GM23338 (cell line): ENCODE measurements around the gene CMTM6. TPM values are rescaled to one million over a fixed set of nuclear protein-coding genes. Genes with fewer than 3 reads are reported as not detected.

Source experiments
- ATAC-seq: fragments of 200-7000 bp; cut with Tn5 transposase; 3 replicates; pipeline ENCODE4 v1.9.1; 2020
- DNase-seq: peaks from one replicate; pipeline ENCODE4 v3.0.0-alpha.2; 2015; ENCODE audit warnings: low spot score
- H2AFZ ChIP-seq: fragments of 200-600 bp; sonication (generic); 2 replicates; pipeline ENCODE4 v1.8.0; 2016; ENCODE audit warnings: antibody characterized with exemption, mild to moderate bottlenecking, moderate library complexity
- H3F3A ChIP-seq: fragments of 200-600 bp; sonication (generic); replicated peaks from 2 replicates; pipeline ENCODE4 v1.8.0; 2017; ENCODE audit warnings: antibody characterized with exemption, mixed run types, low read depth
- H3K27ac ChIP-seq: fragments of 200-600 bp; sonication (generic); 2 replicates; pipeline ENCODE4 v1.6.1; 2016; ENCODE audit warnings: low read depth
- H3K27me3 ChIP-seq: fragments of 200-600 bp; sonication (generic); 2 replicates; pipeline ENCODE4 v1.8.0; 2016; ENCODE audit warnings: mild to moderate bottlenecking, mixed run types, moderate library complexity; ENCODE audit not compliant: insufficient read depth
- H3K36me3 ChIP-seq: fragments of 200-600 bp; sonication (generic); 2 replicates; pipeline ENCODE4 v1.8.0; 2016; ENCODE audit warnings: mild to moderate bottlenecking; ENCODE audit not compliant: insufficient read depth
- H3K4me1 ChIP-seq: fragments of 200-600 bp; sonication (generic); 2 replicates; pipeline ENCODE4 v1.8.0; 2016; ENCODE audit warnings: mild to moderate bottlenecking, moderate library complexity; ENCODE audit not compliant: insufficient read depth
- H3K4me2 ChIP-seq: fragments of 200-600 bp; sonication (generic); 2 replicates; pipeline ENCODE4 v1.7.1; 2017; ENCODE audit warnings: mixed run types
- H3K4me3 ChIP-seq: fragments of 200-600 bp; sonication (generic); 2 replicates; pipeline ENCODE4 v1.6.1; 2016; ENCODE audit warnings: mixed run types
- H3K79me2 ChIP-seq: fragments of 200-600 bp; sonication (generic); replicated peaks from 2 replicates; pipeline ENCODE4 v1.8.0; 2017; ENCODE audit warnings: mild to moderate bottlenecking; ENCODE audit not compliant: insufficient read depth
- H3K9me2 ChIP-seq: fragments of 200-600 bp; sonication (generic); 2 replicates; pipeline ENCODE4 v1.8.0; 2017; ENCODE audit not compliant: insufficient read depth
- H4K20me1 ChIP-seq: fragments of 200-600 bp; sonication (generic); replicated peaks from 2 replicates; pipeline ENCODE4 v1.8.0; 2017; ENCODE audit warnings: mild to moderate bottlenecking; ENCODE audit not compliant: insufficient read depth
- H3K27ac Mint-ChIP-seq: 2 replicates; pipeline ENCODE4 v1.8.0; 2020; ENCODE audit warnings: inconsistent platforms, mild to moderate bottlenecking, moderate library complexity, mixed read lengths
- H3K27me3 Mint-ChIP-seq: 3 replicates; pipeline ENCODE4 v1.8.0; 2022; ENCODE audit warnings: low read depth, mild to moderate bottlenecking, moderate library complexity, mixed read lengths, inconsistent platforms; ENCODE audit not compliant: insufficient read depth, poor library complexity
- H3K36me3 Mint-ChIP-seq: 3 replicates; pipeline ENCODE4 v1.8.0; 2021; ENCODE audit warnings: low read depth, mild to moderate bottlenecking, inconsistent platforms, moderate library complexity, mixed read lengths
- H3K4me1 Mint-ChIP-seq: 3 replicates; pipeline ENCODE4 v1.8.0; 2020; ENCODE audit warnings: mild to moderate bottlenecking, inconsistent platforms, mixed read lengths
- H3K4me3 Mint-ChIP-seq: 3 replicates; pipeline ENCODE4 v1.8.0; 2021; ENCODE audit warnings: moderate library complexity, mild to moderate bottlenecking, inconsistent platforms, mixed read lengths
- H3K9me3 Mint-ChIP-seq: 3 replicates; pipeline ENCODE4 v1.8.0; 2020; ENCODE audit warnings: moderate library complexity, mild to moderate bottlenecking, inconsistent platforms, mixed read lengths
- CREB1 ChIP-seq: fragments of 250-450 bp; sonication (Bioruptor Pico); IDR thresholded peaks from 2 replicates; pipeline ENCODE4 v1.5.0; 2020; ENCODE audit warnings: low read depth, mild to moderate bottlenecking, moderate library complexity
- EZH2 ChIP-seq: fragments of 200-600 bp; sonication (generic); IDR thresholded peaks from one replicate; pipeline ENCODE4 v1.8.0; 2017; ENCODE audit warnings: antibody characterized with exemption, mild to moderate bottlenecking, low read depth; ENCODE audit not compliant: unreplicated experiment
- JUNB ChIP-seq: IDR thresholded peaks from one replicate; pipeline ENCODE4 v1.6.1; 2016; ENCODE audit warnings: antibody characterized with exemption; ENCODE audit not compliant: unreplicated experiment
- POLR2AphosphoS5 ChIP-seq: IDR thresholded peaks from 2 replicates; pipeline ENCODE4 v1.6.1; 2016; ENCODE audit warnings: antibody characterized with exemption, low read depth
- STAT1 ChIP-seq: IDR thresholded peaks from one replicate; pipeline ENCODE4 v1.6.1; 2016; ENCODE audit warnings: antibody characterized with exemption; ENCODE audit not compliant: unreplicated experiment
- ZNF114 ChIP-seq: fragments of 250-450 bp; sonication (Bioruptor Pico); IDR thresholded peaks from 2 replicates; pipeline ENCODE4 v1.5.0; 2020; ENCODE audit warnings: mild to moderate bottlenecking, moderate library complexity
- ZNF331 ChIP-seq: fragments of 250-450 bp; sonication (Bioruptor Pico); IDR thresholded peaks from 2 replicates; pipeline ENCODE4 v1.5.0; 2020; ENCODE audit warnings: low read depth, mild to moderate bottlenecking, moderate library complexity
- polyA plus RNA-seq: library from polyadenylated mRNA; unstranded; fragments of >200 nt; fragmentation: Nextera tagmentation; extraction: Ambion mirVana; gene quantifications from 2 replicates; pipeline ENCODE4 v1.2.1, GENCODE V29; 2016
- total RNA-seq: library from RNA; depleted of rRNA; stranded (reverse); fragments of >200 nt; shearing (Covaris generic); gene quantifications from 2 replicates; pipeline ENCODE4 v1.2.3, GENCODE V29; 2014
- TF ChIP-seq, protein P1 (sequence below): IDR thresholded peaks from 2 replicates; pipeline ENCODE4 v1.6.1; 2016; ENCODE audit warnings: antibody characterized with exemption
- TF ChIP-seq, protein P2 (sequence below): fragments of 250-450 bp; sonication (Bioruptor Pico); IDR thresholded peaks from 2 replicates; pipeline ENCODE4 v1.5.0; 2020; ENCODE audit warnings: mild to moderate bottlenecking, moderate library complexity
- TF ChIP-seq, protein P3 (sequence below), 2 experiments: fragments of 200-600 bp in 1 of 2; sonication (generic) in 1 of 2; conservative IDR thresholded peaks; 2 replicates each; pipeline versions ENCODE4 v1.5.1 to v1.6.1; 2016 to 2017; ENCODE audit warnings: antibody characterized with exemption in 2 of 2, low read depth in 2 of 2, mild to moderate bottlenecking in 2 of 2, moderate library complexity in 1 of 2
- TF ChIP-seq, protein P4 (sequence below): IDR thresholded peaks from one replicate; pipeline ENCODE4 v1.6.1; 2018; ENCODE audit warnings: antibody characterized with exemption; ENCODE audit not compliant: unreplicated experiment

Gene CMTM6
- total and polyA plus RNA-seq, 2 experiments from 2014 or later, result 42.3 to 123 TPM

DNA sequence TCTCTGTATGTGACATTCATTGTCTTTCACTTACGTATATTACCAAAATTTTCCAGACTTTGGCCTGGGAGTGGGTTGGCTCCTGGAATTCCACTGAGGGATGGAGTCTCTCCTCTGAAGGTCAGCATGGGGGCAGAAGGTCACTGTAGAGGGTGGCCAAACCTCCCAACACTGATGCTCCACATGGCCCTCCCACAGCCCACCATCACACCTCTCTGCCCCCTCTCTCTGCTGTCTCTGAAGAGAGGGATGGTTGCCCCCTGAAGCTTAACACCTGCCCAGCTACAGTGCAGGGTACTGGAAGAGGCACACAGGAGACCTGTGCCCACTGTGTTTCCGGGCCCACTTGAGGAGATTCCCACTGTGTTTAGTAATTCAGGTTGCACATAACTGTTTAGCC, 52.2 kb downstream of the CMTM6 start (continued):
- TF ChIP-seq, protein P1, sequence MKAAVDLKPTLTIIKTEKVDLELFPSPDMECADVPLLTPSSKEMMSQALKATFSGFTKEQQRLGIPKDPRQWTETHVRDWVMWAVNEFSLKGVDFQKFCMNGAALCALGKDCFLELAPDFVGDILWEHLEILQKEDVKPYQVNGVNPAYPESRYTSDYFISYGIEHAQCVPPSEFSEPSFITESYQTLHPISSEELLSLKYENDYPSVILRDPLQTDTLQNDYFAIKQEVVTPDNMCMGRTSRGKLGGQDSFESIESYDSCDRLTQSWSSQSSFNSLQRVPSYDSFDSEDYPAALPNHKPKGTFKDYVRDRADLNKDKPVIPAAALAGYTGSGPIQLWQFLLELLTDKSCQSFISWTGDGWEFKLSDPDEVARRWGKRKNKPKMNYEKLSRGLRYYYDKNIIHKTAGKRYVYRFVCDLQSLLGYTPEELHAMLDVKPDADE, result no peak
- TF ChIP-seq EZH2 (no peak), JUNB (no peak), POLR2AphosphoS5 (no peak)
- TF ChIP-seq, protein P2, sequence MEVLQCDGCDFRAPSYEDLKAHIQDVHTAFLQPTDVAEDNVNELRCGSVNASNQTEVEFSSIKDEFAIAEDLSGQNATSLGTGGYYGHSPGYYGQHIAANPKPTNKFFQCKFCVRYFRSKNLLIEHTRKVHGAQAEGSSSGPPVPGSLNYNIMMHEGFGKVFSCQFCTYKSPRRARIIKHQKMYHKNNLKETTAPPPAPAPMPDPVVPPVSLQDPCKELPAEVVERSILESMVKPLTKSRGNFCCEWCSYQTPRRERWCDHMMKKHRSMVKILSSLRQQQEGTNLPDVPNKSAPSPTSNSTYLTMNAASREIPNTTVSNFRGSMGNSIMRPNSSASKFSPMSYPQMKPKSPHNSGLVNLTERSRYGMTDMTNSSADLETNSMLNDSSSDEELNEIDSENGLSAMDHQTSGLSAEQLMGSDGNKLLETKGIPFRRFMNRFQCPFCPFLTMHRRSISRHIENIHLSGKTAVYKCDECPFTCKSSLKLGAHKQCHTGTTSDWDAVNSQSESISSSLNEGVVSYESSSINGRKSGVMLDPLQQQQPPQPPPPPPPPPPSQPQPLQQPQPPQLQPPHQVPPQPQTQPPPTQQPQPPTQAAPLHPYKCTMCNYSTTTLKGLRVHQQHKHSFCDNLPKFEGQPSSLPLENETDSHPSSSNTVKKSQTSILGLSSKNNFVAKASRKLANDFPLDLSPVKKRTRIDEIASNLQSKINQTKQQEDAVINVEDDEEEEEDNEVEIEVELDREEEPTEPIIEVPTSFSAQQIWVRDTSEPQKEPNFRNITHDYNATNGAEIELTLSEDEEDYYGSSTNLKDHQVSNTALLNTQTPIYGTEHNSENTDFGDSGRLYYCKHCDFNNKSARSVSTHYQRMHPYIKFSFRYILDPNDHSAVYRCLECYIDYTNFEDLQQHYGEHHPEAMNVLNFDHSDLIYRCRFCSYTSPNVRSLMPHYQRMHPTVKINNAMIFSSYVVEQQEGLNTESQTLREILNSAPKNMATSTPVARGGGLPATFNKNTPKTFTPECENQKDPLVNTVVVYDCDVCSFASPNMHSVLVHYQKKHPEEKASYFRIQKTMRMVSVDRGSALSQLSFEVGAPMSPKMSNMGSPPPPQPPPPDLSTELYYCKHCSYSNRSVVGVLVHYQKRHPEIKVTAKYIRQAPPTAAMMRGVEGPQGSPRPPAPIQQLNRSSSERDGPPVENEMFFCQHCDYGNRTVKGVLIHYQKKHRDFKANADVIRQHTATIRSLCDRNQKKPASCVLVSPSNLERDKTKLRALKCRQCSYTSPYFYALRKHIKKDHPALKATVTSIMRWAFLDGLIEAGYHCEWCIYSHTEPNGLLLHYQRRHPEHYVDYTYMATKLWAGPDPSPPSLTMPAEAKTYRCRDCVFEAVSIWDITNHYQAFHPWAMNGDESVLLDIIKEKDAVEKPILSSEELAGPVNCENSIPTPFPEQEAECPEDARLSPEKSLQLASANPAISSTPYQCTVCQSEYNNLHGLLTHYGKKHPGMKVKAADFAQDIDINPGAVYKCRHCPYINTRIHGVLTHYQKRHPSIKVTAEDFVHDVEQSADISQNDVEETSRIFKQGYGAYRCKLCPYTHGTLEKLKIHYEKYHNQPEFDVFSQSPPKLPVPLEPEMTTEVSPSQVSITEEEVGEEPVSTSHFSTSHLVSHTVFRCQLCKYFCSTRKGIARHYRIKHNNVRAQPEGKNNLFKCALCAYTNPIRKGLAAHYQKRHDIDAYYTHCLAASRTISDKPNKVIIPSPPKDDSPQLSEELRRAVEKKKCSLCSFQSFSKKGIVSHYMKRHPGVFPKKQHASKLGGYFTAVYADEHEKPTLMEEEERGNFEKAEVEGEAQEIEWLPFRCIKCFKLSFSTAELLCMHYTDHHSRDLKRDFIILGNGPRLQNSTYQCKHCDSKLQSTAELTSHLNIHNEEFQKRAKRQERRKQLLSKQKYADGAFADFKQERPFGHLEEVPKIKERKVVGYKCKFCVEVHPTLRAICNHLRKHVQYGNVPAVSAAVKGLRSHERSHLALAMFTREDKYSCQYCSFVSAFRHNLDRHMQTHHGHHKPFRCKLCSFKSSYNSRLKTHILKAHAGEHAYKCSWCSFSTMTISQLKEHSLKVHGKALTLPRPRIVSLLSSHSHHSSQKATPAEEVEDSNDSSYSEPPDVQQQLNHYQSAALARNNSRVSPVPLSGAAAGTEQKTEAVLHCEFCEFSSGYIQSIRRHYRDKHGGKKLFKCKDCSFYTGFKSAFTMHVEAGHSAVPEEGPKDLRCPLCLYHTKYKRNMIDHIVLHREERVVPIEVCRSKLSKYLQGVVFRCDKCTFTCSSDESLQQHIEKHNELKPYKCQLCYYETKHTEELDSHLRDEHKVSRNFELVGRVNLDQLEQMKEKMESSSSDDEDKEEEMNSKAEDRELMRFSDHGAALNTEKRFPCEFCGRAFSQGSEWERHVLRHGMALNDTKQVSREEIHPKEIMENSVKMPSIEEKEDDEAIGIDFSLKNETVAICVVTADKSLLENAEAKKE (CRISPR knock-in tag), result no peak

DNA sequence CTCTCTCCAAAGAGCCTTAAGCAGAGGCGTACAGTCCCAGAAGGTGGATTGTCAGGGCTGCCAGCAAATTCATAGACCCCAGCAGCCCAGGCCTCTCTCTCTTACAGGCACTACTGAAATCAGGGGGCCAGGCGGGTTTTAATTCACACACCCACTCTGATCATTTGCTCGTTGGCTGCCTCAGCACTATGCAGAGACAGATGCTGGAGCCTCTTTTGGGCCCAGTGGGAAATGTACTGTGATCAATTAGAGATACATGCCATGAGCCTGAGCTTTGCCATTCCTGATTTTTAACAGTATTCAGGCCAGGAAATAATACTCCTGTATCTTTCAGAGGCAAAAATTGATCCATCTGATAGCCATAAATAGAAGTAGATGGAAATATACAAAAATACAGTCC, 53.0 kb downstream of the CMTM6 start:
- H3K4me2 ChIP-seq, result no peak overlapping the region
- Mint-ChIP-seq H3K4me3 (no peak overlapping the region), H3K4me1 (peaks cover 20% of the 10 kb centered on the region), H3K9me3 (no peaks in the 10 kb centered on the region), H3K27ac (no peak overlapping the region), H3K27me3 (no peaks in the 10 kb centered on the region), H3K36me3 (peaks cover 3% of the 10 kb centered on the region; the same call in 2 of the 3 replicates)
- H3K36me3 ChIP-seq, result peaks cover 6% of the 10 kb centered on the region; the same call in 1 of the 2 replicates
- H3K4me3 ChIP-seq, result no peak overlapping the region
- no peaks in the 10 kb centered on the region for H4K20me1 ChIP-seq
- H2AFZ ChIP-seq, result no peak overlapping the region
- DNase-seq (no peak), ATAC-seq (no peak)
- H3F3A ChIP-seq, result no peaks in the 10 kb centered on the region
- H3K79me2 ChIP-seq, result 0 out of 2 replicates have a peak, but pooled peaks cover 5% of the 10 kb centered on the region
- H3K4me1 ChIP-seq, result no peaks in the 10 kb centered on the region; the same call in 1 of the 2 replicates
- no peaks in the 10 kb centered on the region for H3K9me2 ChIP-seq
- H3K27me3 ChIP-seq, result no peaks in the 10 kb centered on the region
- H3K27ac ChIP-seq, result no peak overlapping the region
- no peak for TF ChIP-seq CREB1
- no peak for TF ChIP-seq STAT1
- no peak for TF ChIP-seq POLR2AphosphoS5
- TF ChIP-seq, protein P3, sequence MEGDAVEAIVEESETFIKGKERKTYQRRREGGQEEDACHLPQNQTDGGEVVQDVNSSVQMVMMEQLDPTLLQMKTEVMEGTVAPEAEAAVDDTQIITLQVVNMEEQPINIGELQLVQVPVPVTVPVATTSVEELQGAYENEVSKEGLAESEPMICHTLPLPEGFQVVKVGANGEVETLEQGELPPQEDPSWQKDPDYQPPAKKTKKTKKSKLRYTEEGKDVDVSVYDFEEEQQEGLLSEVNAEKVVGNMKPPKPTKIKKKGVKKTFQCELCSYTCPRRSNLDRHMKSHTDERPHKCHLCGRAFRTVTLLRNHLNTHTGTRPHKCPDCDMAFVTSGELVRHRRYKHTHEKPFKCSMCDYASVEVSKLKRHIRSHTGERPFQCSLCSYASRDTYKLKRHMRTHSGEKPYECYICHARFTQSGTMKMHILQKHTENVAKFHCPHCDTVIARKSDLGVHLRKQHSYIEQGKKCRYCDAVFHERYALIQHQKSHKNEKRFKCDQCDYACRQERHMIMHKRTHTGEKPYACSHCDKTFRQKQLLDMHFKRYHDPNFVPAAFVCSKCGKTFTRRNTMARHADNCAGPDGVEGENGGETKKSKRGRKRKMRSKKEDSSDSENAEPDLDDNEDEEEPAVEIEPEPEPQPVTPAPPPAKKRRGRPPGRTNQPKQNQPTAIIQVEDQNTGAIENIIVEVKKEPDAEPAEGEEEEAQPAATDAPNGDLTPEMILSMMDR (conservative IDR thresholded peaks at IDR 0.05; ENCODE audit: low read depth in 2 of 2), result no peak
- TF ChIP-seq, protein P4, sequence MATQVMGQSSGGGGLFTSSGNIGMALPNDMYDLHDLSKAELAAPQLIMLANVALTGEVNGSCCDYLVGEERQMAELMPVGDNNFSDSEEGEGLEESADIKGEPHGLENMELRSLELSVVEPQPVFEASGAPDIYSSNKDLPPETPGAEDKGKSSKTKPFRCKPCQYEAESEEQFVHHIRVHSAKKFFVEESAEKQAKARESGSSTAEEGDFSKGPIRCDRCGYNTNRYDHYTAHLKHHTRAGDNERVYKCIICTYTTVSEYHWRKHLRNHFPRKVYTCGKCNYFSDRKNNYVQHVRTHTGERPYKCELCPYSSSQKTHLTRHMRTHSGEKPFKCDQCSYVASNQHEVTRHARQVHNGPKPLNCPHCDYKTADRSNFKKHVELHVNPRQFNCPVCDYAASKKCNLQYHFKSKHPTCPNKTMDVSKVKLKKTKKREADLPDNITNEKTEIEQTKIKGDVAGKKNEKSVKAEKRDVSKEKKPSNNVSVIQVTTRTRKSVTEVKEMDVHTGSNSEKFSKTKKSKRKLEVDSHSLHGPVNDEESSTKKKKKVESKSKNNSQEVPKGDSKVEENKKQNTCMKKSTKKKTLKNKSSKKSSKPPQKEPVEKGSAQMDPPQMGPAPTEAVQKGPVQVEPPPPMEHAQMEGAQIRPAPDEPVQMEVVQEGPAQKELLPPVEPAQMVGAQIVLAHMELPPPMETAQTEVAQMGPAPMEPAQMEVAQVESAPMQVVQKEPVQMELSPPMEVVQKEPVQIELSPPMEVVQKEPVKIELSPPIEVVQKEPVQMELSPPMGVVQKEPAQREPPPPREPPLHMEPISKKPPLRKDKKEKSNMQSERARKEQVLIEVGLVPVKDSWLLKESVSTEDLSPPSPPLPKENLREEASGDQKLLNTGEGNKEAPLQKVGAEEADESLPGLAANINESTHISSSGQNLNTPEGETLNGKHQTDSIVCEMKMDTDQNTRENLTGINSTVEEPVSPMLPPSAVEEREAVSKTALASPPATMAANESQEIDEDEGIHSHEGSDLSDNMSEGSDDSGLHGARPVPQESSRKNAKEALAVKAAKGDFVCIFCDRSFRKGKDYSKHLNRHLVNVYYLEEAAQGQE, result no peak
- TF ChIP-seq ZNF331 (CRISPR knock-in tag), result no peak
- no peak for TF ChIP-seq JUNB
- TF ChIP-seq, protein P1, result no peak
- TF ChIP-seq ZNF114, result no peak
